ENCODE measurements around the gene LDAH. TPM values are rescaled to one million over a fixed set of nuclear protein-coding genes. Genes with fewer than 3 reads are reported as not detected.
"Not testable (repeated sequence)": the region's sequence is repeated elsewhere in the genome, so short reads cannot be mapped to it uniquely, and the experiment has no call there.

LDAH gene
- total and polyA plus RNA-seq, 2 experiments from 2014 or later, result 12.1 to 37.5 TPM

DNA sequence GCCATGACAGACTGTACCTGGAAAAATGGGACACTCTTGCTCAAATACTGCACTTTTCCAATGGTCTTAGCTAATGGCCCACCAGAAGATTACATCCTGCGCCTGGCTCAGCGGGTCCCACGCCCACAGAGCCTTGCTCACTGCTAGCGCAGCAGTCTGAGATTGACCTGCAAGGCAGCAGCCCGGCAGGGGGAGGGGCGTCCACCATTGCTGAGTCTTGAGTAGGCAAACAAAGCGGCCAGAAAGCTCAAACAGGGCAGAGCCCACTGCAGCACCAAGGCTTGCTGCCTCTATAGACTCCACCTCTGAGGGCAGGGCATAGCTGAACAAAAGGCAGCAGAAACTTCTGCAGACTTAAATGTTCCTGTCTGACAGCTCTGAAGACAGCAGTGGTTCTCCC is 111.3 kb downstream of the LDAH start:
- H3K4me3 ChIP-seq; H3K36me3 ChIP-seq (ENCODE audit: insufficient read depth); DNase-seq (ENCODE audit: low spot score); H3K4me1 ChIP-seq (ENCODE audit: insufficient read depth); H3K27me3 Mint-ChIP-seq (ENCODE audit: insufficient read depth, low read depth, poor library complexity); H3F3A ChIP-seq (replicated peaks; ENCODE audit: low read depth); H3K27ac Mint-ChIP-seq; H3K9me2 ChIP-seq (ENCODE audit: insufficient read depth); H3K4me2 ChIP-seq; ATAC-seq; H3K4me1 Mint-ChIP-seq; H2AFZ ChIP-seq; H3K4me3 Mint-ChIP-seq; H3K27me3 ChIP-seq (ENCODE audit: insufficient read depth); H3K79me2 ChIP-seq (replicated peaks; ENCODE audit: insufficient read depth); H3K27ac ChIP-seq (ENCODE audit: low read depth); H4K20me1 ChIP-seq (replicated peaks; ENCODE audit: insufficient read depth): not testable (repeated sequence)
- Mint-ChIP-seq H3K9me3 (peaks cover 11% of the 10 kb centered on the region), H3K36me3 (ENCODE audit: low read depth) (peaks cover 22% of the 10 kb centered on the region; the same call in 2 of the 3 replicates)

DNA sequence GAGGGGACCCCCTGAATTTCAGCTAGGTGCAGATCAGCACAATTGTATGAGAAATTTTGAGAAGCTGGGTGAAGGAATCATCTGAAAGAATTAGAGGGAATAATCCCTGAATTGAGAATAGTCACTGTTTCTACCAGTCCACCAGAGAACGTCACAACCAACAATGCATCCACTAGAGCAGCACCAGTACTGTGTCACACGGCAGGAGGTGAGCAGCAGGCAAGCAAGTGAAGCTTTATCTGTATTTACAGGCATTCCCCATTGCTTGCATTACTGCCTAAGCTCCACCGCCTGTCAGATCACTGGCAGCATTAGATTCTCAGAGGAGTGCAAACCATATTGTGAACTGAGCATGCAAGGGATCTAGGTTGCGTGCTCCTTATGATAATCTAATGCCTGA is 115.3 kb downstream of the LDAH start:
- H3K79me2 ChIP-seq (replicated peaks; ENCODE audit: insufficient read depth), result no peaks in the 10 kb centered on the region; the same call in 1 of the 2 replicates
- DNase-seq (ENCODE audit: low spot score) (no peak), ATAC-seq (peak; percentile 74)
- peaks cover 11% of the 10 kb centered on the region for H3K9me3 Mint-ChIP-seq
- no peaks in the 10 kb centered on the region; the same call in 1 of the 2 replicates for H4K20me1 ChIP-seq (replicated peaks; ENCODE audit: insufficient read depth)
- H3K36me3 Mint-ChIP-seq (ENCODE audit: low read depth), result peaks cover 14% of the 10 kb centered on the region; the same call in 2 of the 3 replicates
- H3K4me3 ChIP-seq, result no peak overlapping the region
- H2AFZ ChIP-seq, result no peak overlapping the region
- H3K4me3 Mint-ChIP-seq, result no peak overlapping the region
- 0 out of 2 replicates have a peak, but pooled peaks cover 3% of the 10 kb centered on the region for H3K9me2 ChIP-seq (ENCODE audit: insufficient read depth)
- H3K4me1 ChIP-seq (ENCODE audit: insufficient read depth), result no peaks in the 10 kb centered on the region
- peaks cover 1% of the 10 kb centered on the region for H3K27me3 Mint-ChIP-seq (ENCODE audit: insufficient read depth, low read depth, poor library complexity)
- H3K27ac ChIP-seq (ENCODE audit: low read depth), result no peak overlapping the region
- no peaks in the 10 kb centered on the region for H3K27me3 ChIP-seq (ENCODE audit: insufficient read depth)
- no peak overlapping the region for H3K4me2 ChIP-seq
- H3K4me1 Mint-ChIP-seq, result no peaks in the 10 kb centered on the region
- no peaks in the 10 kb centered on the region for H3K36me3 ChIP-seq (ENCODE audit: insufficient read depth)
- TF ChIP-seq POLR2AphosphoS5 (IDR thresholded peaks at IDR 0.05; ENCODE audit: low read depth) (no peak), JUNB (IDR thresholded peaks at IDR 0.05; ENCODE audit: unreplicated experiment) (no peak), CREB1 (CRISPR knock-in tag; IDR thresholded peaks at IDR 0.05; ENCODE audit: low read depth) (no peak), CTCF (conservative IDR thresholded peaks at IDR 0.05; ENCODE audit: low read depth in 2 of 2) (no peak), EZH2phosphoT487 (IDR thresholded peaks at IDR 0.05; ENCODE audit: unreplicated experiment) (no peak), ZNF114 (CRISPR knock-in tag; IDR thresholded peaks at IDR 0.05) (no peak), NANOG (IDR thresholded peaks at IDR 0.05; ENCODE audit: borderline replicate concordance) (no peak)
- TF ChIP-seq, protein P1, sequence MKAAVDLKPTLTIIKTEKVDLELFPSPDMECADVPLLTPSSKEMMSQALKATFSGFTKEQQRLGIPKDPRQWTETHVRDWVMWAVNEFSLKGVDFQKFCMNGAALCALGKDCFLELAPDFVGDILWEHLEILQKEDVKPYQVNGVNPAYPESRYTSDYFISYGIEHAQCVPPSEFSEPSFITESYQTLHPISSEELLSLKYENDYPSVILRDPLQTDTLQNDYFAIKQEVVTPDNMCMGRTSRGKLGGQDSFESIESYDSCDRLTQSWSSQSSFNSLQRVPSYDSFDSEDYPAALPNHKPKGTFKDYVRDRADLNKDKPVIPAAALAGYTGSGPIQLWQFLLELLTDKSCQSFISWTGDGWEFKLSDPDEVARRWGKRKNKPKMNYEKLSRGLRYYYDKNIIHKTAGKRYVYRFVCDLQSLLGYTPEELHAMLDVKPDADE (IDR thresholded peaks at IDR 0.05), result no peak
- no peaks in the 10 kb centered on the region for H3F3A ChIP-seq (replicated peaks; ENCODE audit: low read depth)
- H3K27ac Mint-ChIP-seq, result no peak overlapping the region

- H2AFZ ChIP-seq, result no peak overlapping the region
- Mint-ChIP-seq H3K4me3 (no peak overlapping the region), H3K27me3 (ENCODE audit: insufficient read depth, low read depth, poor library complexity) (peaks cover 1% of the 10 kb centered on the region), H3K27ac (0 out of 2 replicates have a peak overlapping the region, but pooled peaks have one; percentile 17), H3K4me1 (no peaks in the 10 kb centered on the region), H3K36me3 (ENCODE audit: low read depth) (peaks cover 11% of the 10 kb centered on the region; the same call in 2 of the 3 replicates), H3K9me3 (peaks cover 11% of the 10 kb centered on the region)
- ATAC-seq, result no peak
- H3K36me3 ChIP-seq (ENCODE audit: insufficient read depth), result no peaks in the 10 kb centered on the region
- H3K4me2 ChIP-seq, result no peak overlapping the region
- no peaks in the 10 kb centered on the region; the same call in 1 of the 2 replicates for H3K79me2 ChIP-seq (replicated peaks; ENCODE audit: insufficient read depth)
- no peaks in the 10 kb centered on the region for H3K27me3 ChIP-seq (ENCODE audit: insufficient read depth)
- no peaks in the 10 kb centered on the region for H3F3A ChIP-seq (replicated peaks; ENCODE audit: low read depth)
- H3K4me3 ChIP-seq, result no peak overlapping the region
- 0 out of 2 replicates have a peak, but pooled peaks cover 3% of the 10 kb centered on the region for H3K9me2 ChIP-seq (ENCODE audit: insufficient read depth)
- no peak overlapping the region for H3K27ac ChIP-seq (ENCODE audit: low read depth)
- no peak for DNase-seq (ENCODE audit: low spot score)
- H4K20me1 ChIP-seq (replicated peaks; ENCODE audit: insufficient read depth), result no peaks in the 10 kb centered on the region; the same call in 1 of the 2 replicates
- H3K4me1 ChIP-seq (ENCODE audit: insufficient read depth), result no peaks in the 10 kb centered on the region
- TF ChIP-seq EZH2 (IDR thresholded peaks at IDR 0.05; ENCODE audit: low read depth, unreplicated experiment), result no peak
Measured at GRCh38 chr2:20706786-20707185, 116.1 kb downstream of the LDAH start.

Measured in GM23338 (cell line).